Prostate gland (tissue), 2 donors: ENCODE results near the gene TRA2B.

Experiments
- POLR2A ChIP-seq: fragments of 450-650 bp; IDR thresholded peaks from one replicate; pipeline ENCODE4 v1.6.1; 2016; ENCODE audit warnings: antibody characterized with exemption, mild to moderate bottlenecking
- TF ChIP-seq, protein P1 (sequence below), 4 experiments: fragments of 200-600 bp in 2 of 4; fragments of 450-650 bp in 2 of 4; sonication (generic) in 2 of 4; IDR thresholded peaks; 1 replicate in 3 of 4; 2 replicates in 1 of 4; pipeline ENCODE4 v1.5.1; 2016 to 2019; ENCODE audit warnings: antibody characterized with exemption in 4 of 4, mild to moderate bottlenecking in 2 of 4, moderate library complexity in 2 of 4

GRCh38 chr3:185866995-185867394 is 70.8 kb downstream of the TRA2B start:
- TF ChIP-seq, protein P1, sequence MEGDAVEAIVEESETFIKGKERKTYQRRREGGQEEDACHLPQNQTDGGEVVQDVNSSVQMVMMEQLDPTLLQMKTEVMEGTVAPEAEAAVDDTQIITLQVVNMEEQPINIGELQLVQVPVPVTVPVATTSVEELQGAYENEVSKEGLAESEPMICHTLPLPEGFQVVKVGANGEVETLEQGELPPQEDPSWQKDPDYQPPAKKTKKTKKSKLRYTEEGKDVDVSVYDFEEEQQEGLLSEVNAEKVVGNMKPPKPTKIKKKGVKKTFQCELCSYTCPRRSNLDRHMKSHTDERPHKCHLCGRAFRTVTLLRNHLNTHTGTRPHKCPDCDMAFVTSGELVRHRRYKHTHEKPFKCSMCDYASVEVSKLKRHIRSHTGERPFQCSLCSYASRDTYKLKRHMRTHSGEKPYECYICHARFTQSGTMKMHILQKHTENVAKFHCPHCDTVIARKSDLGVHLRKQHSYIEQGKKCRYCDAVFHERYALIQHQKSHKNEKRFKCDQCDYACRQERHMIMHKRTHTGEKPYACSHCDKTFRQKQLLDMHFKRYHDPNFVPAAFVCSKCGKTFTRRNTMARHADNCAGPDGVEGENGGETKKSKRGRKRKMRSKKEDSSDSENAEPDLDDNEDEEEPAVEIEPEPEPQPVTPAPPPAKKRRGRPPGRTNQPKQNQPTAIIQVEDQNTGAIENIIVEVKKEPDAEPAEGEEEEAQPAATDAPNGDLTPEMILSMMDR (IDR thresholded peaks at IDR 0.05) = no peak
- no peak for TF ChIP-seq POLR2A
